Testis (tissue), 2 donors: ENCODE data around the gene ARL6IP5.

ENCODE experiments used
- POLR2A ChIP-seq: fragments of 450-650 bp; IDR thresholded peaks from one replicate; pipeline ENCODE4 v1.6.1; 2017; ENCODE audit warnings: antibody characterized with exemption, mild to moderate bottlenecking, moderate library complexity
- TF ChIP-seq, protein P1 (sequence below), 3 experiments: fragments of 450-650 bp in 2 of 3; fragments of 200-600 bp in 1 of 3; sonication (generic) in 1 of 3; IDR thresholded peaks; one replicate each; pipeline ENCODE4 v1.5.1; 2016 to 2019; ENCODE audit warnings: antibody characterized with exemption in 3 of 3, mild to moderate bottlenecking in 2 of 3, moderate library complexity in 1 of 3

DNA sequence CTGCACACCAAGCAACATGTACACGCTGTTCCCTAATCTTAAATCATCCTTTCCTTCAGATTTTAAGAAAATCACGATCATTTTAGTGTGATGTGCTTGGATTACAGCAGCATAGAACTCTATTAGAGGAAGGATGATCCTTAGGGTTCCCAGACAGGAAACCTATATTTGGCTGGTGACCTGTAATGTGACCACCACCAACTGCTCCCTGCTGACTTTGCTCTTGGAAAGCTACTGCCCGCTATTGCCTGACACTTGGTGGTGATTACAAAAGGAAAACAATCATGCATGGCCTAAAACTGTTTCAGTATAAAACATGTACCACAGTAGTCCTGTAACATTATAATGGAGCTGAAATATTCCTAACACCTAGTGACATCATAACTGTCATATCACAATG, 64.8 kb downstream of the ARL6IP5 start:
- TF ChIP-seq, protein P1, sequence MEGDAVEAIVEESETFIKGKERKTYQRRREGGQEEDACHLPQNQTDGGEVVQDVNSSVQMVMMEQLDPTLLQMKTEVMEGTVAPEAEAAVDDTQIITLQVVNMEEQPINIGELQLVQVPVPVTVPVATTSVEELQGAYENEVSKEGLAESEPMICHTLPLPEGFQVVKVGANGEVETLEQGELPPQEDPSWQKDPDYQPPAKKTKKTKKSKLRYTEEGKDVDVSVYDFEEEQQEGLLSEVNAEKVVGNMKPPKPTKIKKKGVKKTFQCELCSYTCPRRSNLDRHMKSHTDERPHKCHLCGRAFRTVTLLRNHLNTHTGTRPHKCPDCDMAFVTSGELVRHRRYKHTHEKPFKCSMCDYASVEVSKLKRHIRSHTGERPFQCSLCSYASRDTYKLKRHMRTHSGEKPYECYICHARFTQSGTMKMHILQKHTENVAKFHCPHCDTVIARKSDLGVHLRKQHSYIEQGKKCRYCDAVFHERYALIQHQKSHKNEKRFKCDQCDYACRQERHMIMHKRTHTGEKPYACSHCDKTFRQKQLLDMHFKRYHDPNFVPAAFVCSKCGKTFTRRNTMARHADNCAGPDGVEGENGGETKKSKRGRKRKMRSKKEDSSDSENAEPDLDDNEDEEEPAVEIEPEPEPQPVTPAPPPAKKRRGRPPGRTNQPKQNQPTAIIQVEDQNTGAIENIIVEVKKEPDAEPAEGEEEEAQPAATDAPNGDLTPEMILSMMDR (IDR thresholded peaks at IDR 0.05) = no peak
- TF ChIP-seq POLR2A = no peak
